K562 (cell line): ENCODE data around the gene TFPI. TPM values are rescaled to one million over a fixed set of nuclear protein-coding genes. Genes with fewer than 3 reads are reported as not detected.
A peak's percentile ranks its signal among the peaks of the same experiment; 100 is the strongest.

Experiments used
- CTCF ChIP-seq, 3 experiments: IDR thresholded peaks in 2 of 3; conservative IDR thresholded peaks in 1 of 3; 2 replicates each; pipeline ENCODE4 v1.5.1; 2011 to 2012; ENCODE audit warnings: low read length in 3 of 3, mild to moderate bottlenecking in 3 of 3, control low read depth in 2 of 3, improper control_type of control experiment in 1 of 3, inconsistent platforms in 1 of 3, low read depth in 1 of 3, mixed read lengths in 1 of 3, moderate library complexity in 1 of 3; ENCODE audit not compliant: insufficient read depth in 2 of 3
- DEAF1 ChIP-seq: fragments of 450-650 bp; formaldehyde crosslinking; IDR thresholded peaks from 2 replicates; pipeline ENCODE4 v1.4.0; 2020; ENCODE audit warnings: mild to moderate bottlenecking, moderate library complexity
- GTF2F1 ChIP-seq: IDR thresholded peaks from 2 replicates; pipeline ENCODE4 v1.6.1; 2011; ENCODE audit warnings: low read depth, low read length, improper control_type of control experiment
- HDAC8 ChIP-seq: fragments of 450-650 bp; IDR thresholded peaks from 2 replicates; pipeline ENCODE4 v1.6.1; 2016; ENCODE audit warnings: mild to moderate bottlenecking, missing genetic modification characterization, moderate library complexity, missing compliant biosample characterization
- MLX ChIP-seq, 2 experiments: fragments of 450-650 bp in 1 of 2; sonication (generic) in 1 of 2; formaldehyde crosslinking; conservative IDR thresholded peaks; 2 replicates each; pipeline versions ENCODE4 v1.4.0 to v1.8.1; 2020 to 2022; ENCODE audit warnings: mild to moderate bottlenecking in 1 of 2, missing genetic modification reagents in 1 of 2
- NFE2L1 ChIP-seq: fragments of 450-650 bp; IDR thresholded peaks from 2 replicates; pipeline ENCODE4 v1.6.1; 2016; ENCODE audit warnings: missing genetic modification characterization, low read depth, mild to moderate bottlenecking, missing compliant biosample characterization, moderate library complexity, borderline replicate concordance
- RAD21 ChIP-seq, 2 experiments: fragments of 250-450 bp in 1 of 2; fragments of 450-650 bp in 1 of 2; sonication (Bioruptor Pico) in 1 of 2; formaldehyde crosslinking in 1 of 2; IDR thresholded peaks in 1 of 2; conservative IDR thresholded peaks in 1 of 2; 2 replicates each; pipeline versions ENCODE4 v1.4.0 to v1.8.0; 2020 to 2022; ENCODE audit warnings: mild to moderate bottlenecking in 2 of 2, moderate library complexity in 1 of 2
- REST ChIP-seq, 2 experiments: fragments of 450-650 bp; formaldehyde crosslinking in 1 of 2; IDR thresholded peaks; 2 replicates each; pipeline versions ENCODE4 v1.4.0 to v1.6.1; 2014 to 2020; ENCODE audit warnings: mild to moderate bottlenecking in 2 of 2, borderline replicate concordance in 1 of 2, low read depth in 1 of 2
- RFX7 ChIP-seq: fragments of 250-450 bp; sonication (Bioruptor Pico); IDR thresholded peaks from 2 replicates; pipeline ENCODE4 v1.5.1; 2021; ENCODE audit warnings: mild to moderate bottlenecking
- SRSF1 ChIP-seq: fragments of 200-400 bp; formaldehyde crosslinking; IDR thresholded peaks from 2 replicates; pipeline ENCODE4 v1.6.1; 2017; ENCODE audit warnings: mild to moderate bottlenecking, low read depth, low read length, moderate library complexity
- TCFL5 ChIP-seq: fragments of 250-450 bp; sonication (Bioruptor Pico); conservative IDR thresholded peaks from 2 replicates; pipeline ENCODE4 v1.6.1; 2021; ENCODE audit warnings: mild to moderate bottlenecking, moderate library complexity, matching md5 sums
- ZBTB9 ChIP-seq: fragments of 450-650 bp; formaldehyde crosslinking; IDR thresholded peaks from 2 replicates; pipeline ENCODE4 v1.4.0; 2020; ENCODE audit warnings: mild to moderate bottlenecking, moderate library complexity
- polyA plus RNA-seq, 8 experiments: library from polyadenylated mRNA; depleted of rRNA in 4 of 8; stranded (reverse) in 5 of 8; unstranded in 3 of 8; fragments of >200 nt; fragmentation: Nextera tagmentation in 2 of 8; fragmentation: Illumina TruSeq in 1 of 8; extraction: Ambion mirVana in 2 of 8; extraction: Trizol in 1 of 8; gene quantifications; 2 replicates each; pipeline versions ENCODE4 v1.2.1 to v1.2.3, GENCODE V29; 2011 to 2014; ENCODE audit warnings: inconsistent platforms in 1 of 8, missing spikeins in 1 of 8
- total RNA-seq, 7 experiments: library from RNA; depleted of rRNA in 6 of 7; stranded (reverse); fragments of >200 nt in 6 of 7; fragmentation: Illumina TruSeq in 2 of 7; extraction: Trizol in 2 of 7; gene quantifications; 2 replicates each; pipeline versions ENCODE4 v1.2.1 to v1.2.3, GENCODE V29; 2011 to 2021; ENCODE audit warnings: low replicate concordance in 1 of 7

Gene TFPI
- total and polyA plus RNA-seq, 9 of the 15 experiments (the other 6 are each of a cell fraction or from before 2014, with no cell fraction given): 53.5 to 219 (median 100) TPM

- TF ChIP-seq REST (IDR thresholded peaks at IDR 0.05; ENCODE audit: borderline replicate concordance): peak; percentile 74; the same call in 1 of the 2 replicates
- TF ChIP-seq REST (CRISPR knock-in tag; IDR thresholded peaks at IDR 0.05; ENCODE audit: low read depth): no peak
- no peak for TF ChIP-seq SRSF1
- peak in 1 of 3 experiments; percentile 62; a peak in 3 of 6 replicates for TF ChIP-seq CTCF (IDR thresholded peaks at IDR 0.05 in 2 of 3, conservative IDR thresholded peaks at IDR 0.05 in 1 of 3; ENCODE audit: insufficient read depth in 2 of 3, low read depth in 1 of 3, low read length in 3 of 3)
- no peak for TF ChIP-seq MLX (CRISPR knock-in tag; conservative IDR thresholded peaks at IDR 0.05)
- peak; percentile 58; the same call in 1 of the 2 replicates for TF ChIP-seq DEAF1 (CRISPR knock-in tag)
- TF ChIP-seq ZBTB9 (CRISPR knock-in tag): no peak
- TF ChIP-seq NFE2L1 (tag): no peak
- TF ChIP-seq TCFL5 (CRISPR knock-in tag): no peak
- TF ChIP-seq GTF2F1: no peak
- TF ChIP-seq RAD21 (CRISPR knock-in tag; conservative IDR thresholded peaks at IDR 0.05 in 1 of 2, IDR thresholded peaks at IDR 0.05 in 1 of 2): peak; percentile 76 to 87
- no peak for TF ChIP-seq HDAC8 (tag)
- no peak for TF ChIP-seq RFX7
Observed at GRCh38 chr2:187453078-187453641, 101.1 kb downstream of the TFPI start (continued).
